VCaP (cell line): ENCODE results near the gene MYO1G.

Experiments
- H3K27ac ChIP-seq: fragments of 450-650 bp; 2 replicates; pipeline ENCODE4 v1.5.1; 2017
- CTCF ChIP-seq: fragments of 450-650 bp; conservative IDR thresholded peaks from 2 replicates; pipeline ENCODE4 v1.5.1; 2017; ENCODE audit warnings: mild to moderate bottlenecking, moderate library complexity

The MYO1G gene

GRCh38 chr7:44961844-44962482 is 16.9 kb downstream of the MYO1G start:
- no peak for TF ChIP-seq CTCF
- H3K27ac ChIP-seq, result no peak overlapping the region

GRCh38 chr7:44960011-44960580 is 18.7 kb downstream of the MYO1G start:
- H3K27ac ChIP-seq, result no peak overlapping the region
- TF ChIP-seq CTCF, result no peak

GRCh38 chr7:44959433-44959951 is 19.3 kb downstream of the MYO1G start:
- no peak for TF ChIP-seq CTCF
- H3K27ac ChIP-seq, result no peak overlapping the region

GRCh38 chr7:44958645-44959344 is 20.0 kb downstream of the MYO1G start:
- H3K27ac ChIP-seq, result no peak overlapping the region
- TF ChIP-seq CTCF, result no peak

- no peak for TF ChIP-seq CTCF
- no peak overlapping the region for H3K27ac ChIP-seq
These were observed 22.6 kb downstream of the MYO1G start for GRCh38 chr7:44956157-44956766.

- H3K27ac ChIP-seq, result no peak overlapping the region
- TF ChIP-seq CTCF, result no peak
These were observed 23.1 kb downstream of the MYO1G start for GRCh38 chr7:44955733-44956132.

- H3K27ac ChIP-seq, result no peak overlapping the region
- TF ChIP-seq CTCF, result no peak
These were observed 25.7 kb downstream of the MYO1G start for GRCh38 chr7:44953156-44953555.
